ENCODE measurements around the gene CHSY3.

DNA sequence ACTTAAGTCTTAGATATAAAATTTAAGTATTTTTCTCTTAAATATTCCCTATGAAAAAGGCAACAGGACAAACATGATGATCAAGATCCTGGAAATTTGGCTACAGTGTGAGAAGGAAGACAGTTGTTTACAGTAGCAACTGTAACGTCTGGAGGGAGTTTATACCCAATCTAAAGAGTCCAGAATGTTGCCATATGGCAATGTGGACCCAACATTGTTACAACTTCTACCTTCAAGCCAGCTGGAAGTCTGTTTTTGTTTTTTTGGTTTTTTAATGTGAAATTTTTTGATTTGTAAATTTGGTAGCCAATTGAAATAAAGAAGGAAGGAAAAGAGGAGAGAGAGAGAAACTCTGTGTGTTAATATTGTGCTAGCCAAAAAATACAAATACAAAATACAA lies 233.4 kb downstream of the CHSY3 start:
- TF ChIP-seq POLR2A (IDR thresholded peaks at IDR 0.05) (no peak), POLR2AphosphoS5 (IDR thresholded peaks at IDR 0.05; ENCODE audit: insufficient read depth in 1 of 2, low read depth in 1 of 2) (no peak)
- TF ChIP-seq, protein P1, sequence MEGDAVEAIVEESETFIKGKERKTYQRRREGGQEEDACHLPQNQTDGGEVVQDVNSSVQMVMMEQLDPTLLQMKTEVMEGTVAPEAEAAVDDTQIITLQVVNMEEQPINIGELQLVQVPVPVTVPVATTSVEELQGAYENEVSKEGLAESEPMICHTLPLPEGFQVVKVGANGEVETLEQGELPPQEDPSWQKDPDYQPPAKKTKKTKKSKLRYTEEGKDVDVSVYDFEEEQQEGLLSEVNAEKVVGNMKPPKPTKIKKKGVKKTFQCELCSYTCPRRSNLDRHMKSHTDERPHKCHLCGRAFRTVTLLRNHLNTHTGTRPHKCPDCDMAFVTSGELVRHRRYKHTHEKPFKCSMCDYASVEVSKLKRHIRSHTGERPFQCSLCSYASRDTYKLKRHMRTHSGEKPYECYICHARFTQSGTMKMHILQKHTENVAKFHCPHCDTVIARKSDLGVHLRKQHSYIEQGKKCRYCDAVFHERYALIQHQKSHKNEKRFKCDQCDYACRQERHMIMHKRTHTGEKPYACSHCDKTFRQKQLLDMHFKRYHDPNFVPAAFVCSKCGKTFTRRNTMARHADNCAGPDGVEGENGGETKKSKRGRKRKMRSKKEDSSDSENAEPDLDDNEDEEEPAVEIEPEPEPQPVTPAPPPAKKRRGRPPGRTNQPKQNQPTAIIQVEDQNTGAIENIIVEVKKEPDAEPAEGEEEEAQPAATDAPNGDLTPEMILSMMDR (IDR thresholded peaks at IDR 0.05), result no peak
